AG20443 (cell line): ENCODE measurements around the gene MALRD1.

ENCODE experiments used
- DNase-seq: peaks from one replicate; pipeline ENCODE4 v3.0.0; 2012; ENCODE audit warnings: low spot score, mixed read lengths

The MALRD1 gene

GRCh38 chr10:19226025-19226424 is 177.4 kb downstream of the MALRD1 start:
- DNase-seq = no peak

GRCh38 chr10:19231034-19231433 is 182.4 kb downstream of the MALRD1 start:
- no peak for DNase-seq

DNA sequence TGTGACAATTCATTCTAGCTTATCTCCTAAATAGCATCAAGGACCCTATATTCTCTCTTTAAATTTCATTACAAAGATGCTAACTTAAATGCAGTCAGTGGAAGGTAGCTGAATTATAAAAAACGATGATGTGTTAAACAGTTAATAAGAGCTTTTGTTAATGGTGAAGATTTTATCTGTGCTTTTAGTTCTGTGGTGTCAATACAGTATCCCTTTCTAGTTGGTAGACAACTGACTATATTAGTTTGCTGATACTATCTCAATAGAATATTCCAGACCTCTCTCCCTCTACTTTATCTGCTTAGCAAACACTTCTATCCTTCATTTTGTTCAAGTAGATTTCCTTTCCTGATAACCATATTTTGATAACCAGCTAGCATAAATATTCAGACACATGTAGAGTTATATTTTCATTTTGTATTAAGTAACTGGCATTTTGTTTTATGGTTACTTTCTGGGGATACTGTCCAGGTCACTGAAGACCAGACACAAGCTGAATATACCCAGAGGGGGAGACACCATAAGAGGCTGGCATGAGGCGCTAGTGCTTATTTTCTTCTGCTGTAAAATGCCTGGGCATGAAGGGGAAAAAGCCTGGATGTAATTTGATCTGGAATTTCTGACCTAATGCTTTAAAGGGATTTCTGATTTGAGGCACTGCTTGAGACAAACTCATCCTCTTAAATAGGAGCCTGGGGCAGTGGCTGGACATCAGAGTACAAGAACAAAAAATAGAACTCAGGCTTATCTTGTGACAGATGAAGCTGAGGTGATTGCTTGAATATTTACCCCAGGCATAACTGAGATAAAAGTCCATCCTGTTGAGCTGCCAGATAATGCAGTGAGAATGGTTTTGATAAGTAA is 197.5 kb downstream of the MALRD1 start:
- DNase-seq = no peak

GRCh38 chr10:19247843-19248242 is 199.2 kb downstream of the MALRD1 start:
- DNase-seq = no peak

DNA sequence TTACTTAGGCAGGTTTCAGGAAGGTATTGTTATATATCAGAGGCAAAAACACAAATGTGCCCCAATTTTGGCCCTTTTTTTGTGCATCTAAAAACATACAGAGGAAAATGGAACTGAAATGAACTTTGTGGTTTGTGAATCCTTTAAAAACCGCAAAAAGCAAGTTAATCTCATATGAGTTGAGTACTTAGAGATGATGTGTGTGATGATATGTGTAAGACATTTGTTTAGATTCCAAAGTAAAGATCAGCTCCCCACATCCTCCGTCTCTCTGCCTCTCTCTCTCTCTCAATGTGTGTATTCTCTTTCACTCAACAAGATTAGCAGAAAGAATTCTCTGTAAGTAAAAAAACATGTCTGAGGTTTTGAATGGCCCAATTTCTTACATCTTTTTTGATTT is 201.9 kb downstream of the MALRD1 start:
- DNase-seq = no peak

DNA sequence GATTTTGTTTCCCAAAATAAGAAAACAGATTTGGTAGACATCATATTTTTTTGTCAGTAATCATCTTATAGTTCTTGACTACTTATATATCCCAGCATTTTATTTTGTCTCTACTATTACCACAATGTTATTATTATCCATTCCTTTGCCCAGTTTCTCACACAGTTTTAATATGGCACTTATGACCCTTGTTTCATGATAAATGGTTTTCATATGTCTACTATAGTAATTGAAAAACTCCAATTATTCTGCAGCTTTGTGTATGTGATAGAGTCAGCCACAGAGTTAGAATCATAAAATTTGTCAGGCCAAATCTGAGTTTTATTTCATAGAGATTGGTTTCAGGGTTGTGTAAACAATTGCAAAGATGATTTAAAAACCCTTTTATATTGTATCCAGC is 203.9 kb downstream of the MALRD1 start:
- DNase-seq = no peak

GRCh38 chr10:19256331-19256730 is 207.7 kb downstream of the MALRD1 start:
- DNase-seq = no peak

GRCh38 chr10:19263262-19263661 is 214.7 kb downstream of the MALRD1 start:
- DNase-seq = no peak

DNA sequence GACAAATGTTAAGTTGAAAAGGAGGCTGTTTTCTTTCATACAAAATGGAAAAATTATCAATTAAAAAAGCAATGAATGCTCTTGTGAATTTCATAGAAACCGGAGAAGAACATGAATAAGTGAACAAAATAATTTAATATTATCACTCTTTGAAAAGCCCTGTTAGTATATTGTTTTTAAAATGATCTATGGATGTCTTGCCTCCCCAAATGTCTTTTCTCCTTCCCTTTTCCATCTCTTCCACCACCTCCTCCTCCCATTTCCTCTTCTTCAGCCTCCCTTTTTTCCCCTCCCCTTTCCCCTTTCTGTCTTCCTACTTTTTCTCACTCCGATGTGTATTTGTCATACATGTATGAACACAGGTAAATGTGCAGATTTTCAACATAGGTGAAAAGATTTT is 234.7 kb downstream of the MALRD1 start:
- no peak for DNase-seq

- DNase-seq = no peak
Observed at GRCh38 chr10:19283786-19284185, 235.2 kb downstream of the MALRD1 start.

DNA sequence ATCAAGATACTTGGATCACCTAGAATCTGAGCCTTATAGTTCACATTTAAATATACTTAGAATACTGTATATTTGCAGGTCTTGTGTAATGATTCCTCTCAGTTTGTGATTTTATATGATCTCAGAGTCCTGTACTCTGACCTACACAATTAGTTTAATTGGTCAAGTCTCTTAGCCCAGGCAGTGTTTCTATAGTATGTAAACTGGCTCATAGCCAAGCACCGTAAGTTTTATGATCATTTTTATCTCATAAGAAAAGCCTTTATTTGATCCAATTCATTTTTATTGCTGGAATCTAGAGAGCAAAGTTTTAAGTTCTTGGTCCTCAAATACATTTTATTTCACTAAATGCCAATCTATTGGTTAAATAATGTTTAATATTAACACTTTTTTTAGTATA is 242.2 kb downstream of the MALRD1 start:
- no peak for DNase-seq

DNA sequence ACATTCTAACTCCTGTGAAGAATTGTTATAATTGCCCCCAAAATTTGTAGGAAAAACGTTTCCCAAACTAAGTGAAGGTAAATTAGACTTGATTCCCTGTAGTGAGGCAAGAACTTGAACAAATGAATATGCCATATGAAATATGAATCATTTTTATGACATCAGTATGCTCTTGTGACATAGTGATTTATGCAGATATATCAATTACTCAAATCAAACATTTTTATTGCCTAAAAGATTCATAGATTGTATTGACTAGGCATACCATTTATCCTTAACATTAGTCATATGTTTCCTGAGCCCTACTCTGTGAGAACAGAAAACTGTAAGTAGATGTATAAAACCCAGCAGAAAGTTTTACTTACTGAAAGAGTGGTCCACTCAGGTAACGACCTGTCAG is 245.6 kb downstream of the MALRD1 start:
- DNase-seq = no peak

DNA sequence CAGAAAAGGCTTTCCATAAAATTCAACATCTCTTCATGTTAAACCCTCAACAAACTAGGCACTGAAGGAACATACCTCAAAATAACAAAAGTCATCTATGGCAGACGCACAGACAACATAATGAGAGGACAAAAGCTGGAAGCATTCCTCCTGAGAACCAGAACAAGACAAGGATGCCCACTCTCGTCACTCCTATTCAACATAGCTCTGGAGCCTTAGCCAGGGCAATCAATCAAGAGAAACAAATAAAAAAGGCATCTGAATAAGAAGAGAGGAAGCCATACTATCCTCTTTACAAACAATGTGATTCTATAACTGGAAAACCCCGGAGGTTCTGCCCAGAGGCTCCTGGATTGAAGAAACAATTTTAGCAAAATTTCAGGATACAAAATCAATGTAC is 251.0 kb downstream of the MALRD1 start:
- DNase-seq = no peak

GRCh38 chr10:19302117-19302516 is 253.5 kb downstream of the MALRD1 start:
- no peak for DNase-seq

- DNase-seq = no peak
Observed at GRCh38 chr10:19310066-19310465, 261.5 kb downstream of the MALRD1 start.

- DNase-seq = no peak
Observed at GRCh38 chr10:19316204-19316870, 267.7 kb downstream of the MALRD1 start.

- DNase-seq = no peak
Observed at GRCh38 chr10:19317952-19318351, 269.4 kb downstream of the MALRD1 start.

DNA sequence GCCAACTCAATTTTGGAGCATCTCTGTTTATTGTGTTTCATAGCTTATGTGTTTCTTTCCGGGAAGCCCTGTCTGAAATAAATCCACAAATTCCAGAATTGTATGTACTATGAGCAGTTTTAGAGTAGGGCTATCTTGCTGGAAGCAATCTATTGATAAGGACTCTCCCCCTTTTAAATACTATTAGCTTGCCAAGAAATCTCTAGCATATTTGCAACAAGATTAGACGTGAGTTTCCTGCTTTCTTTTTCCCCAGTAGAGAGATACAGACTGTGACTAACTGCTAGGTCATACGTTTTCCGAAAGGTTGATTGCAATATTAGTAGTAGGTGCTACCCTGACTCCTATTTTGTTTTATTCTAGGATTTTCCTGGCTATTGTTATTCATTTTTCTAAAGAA is 277.0 kb downstream of the MALRD1 start:
- DNase-seq = no peak

- DNase-seq = no peak
Observed at GRCh38 chr10:19328582-19328981, 280.0 kb downstream of the MALRD1 start.

- DNase-seq = no peak
Observed at GRCh38 chr10:19329475-19329874, 280.9 kb downstream of the MALRD1 start.

GRCh38 chr10:19332304-19332703 is 283.7 kb downstream of the MALRD1 start:
- DNase-seq = no peak

DNA sequence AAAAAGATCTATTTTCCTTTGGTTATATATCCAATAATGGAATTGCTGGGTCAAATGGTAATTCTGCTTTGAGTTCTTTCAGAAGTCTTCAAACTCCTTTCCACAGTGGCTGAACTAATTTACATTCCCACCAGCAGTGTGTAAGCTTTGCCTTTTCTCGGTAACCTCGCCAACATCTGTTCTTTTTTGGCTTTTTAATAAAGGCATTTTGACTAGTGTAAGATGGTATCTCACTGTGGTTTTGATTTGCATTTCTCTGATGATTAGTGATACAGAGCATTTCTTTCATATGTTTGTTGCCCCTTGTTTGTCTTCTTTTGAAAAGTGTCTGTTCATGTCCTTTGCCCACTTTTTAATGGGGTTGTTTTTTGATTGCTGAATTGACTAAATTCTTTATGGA is 285.0 kb downstream of the MALRD1 start:
- DNase-seq = no peak

GRCh38 chr10:19347621-19348020 is 299.0 kb downstream of the MALRD1 start:
- no peak for DNase-seq

DNA sequence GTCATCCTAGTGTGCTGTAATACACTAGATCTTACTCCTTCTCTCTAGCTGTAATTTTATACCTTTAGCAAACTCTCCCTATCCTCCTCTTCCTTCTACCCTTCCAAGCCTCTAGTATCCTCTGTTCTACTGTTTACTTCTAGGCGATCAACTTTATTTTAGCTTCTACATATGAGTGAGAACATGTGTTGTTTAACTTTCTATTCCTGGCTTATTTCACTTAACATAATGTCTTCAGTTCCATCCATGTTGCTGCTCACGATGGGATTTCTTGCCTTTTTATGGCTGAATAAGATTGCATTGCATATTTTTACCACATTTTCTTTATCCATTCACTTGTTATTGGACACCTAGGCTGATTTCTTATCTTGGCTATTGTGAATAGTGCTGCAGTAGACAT is 318.6 kb downstream of the MALRD1 start:
- no peak for DNase-seq
